ENCODE results near the gene ACAP1. TPM values are rescaled to one million over a fixed set of nuclear protein-coding genes. Genes with fewer than 3 reads are reported as not detected.

Gene ACAP1
- total and polyA plus RNA-seq, 2 donors (not counting 1 experiment from before 2014, with no cell fraction given), result 0.06 to 2.1 TPM

- Histone ChIP-seq H4K20me1 (ENCODE audit: control insufficient read depth, extremely low read depth, insufficient read depth, low read length) (no peaks in the 10 kb centered on the region), H3K4me2 (ENCODE audit: extremely low read depth, insufficient read depth, low read length) (no peak overlapping the region), H3K4me1 (ENCODE audit: control insufficient read depth, extremely low read depth, insufficient read depth, low read length) (peaks cover 15% of the 10 kb centered on the region), H2AFZ (ENCODE audit: low read length) (no peak overlapping the region), H3K27me3 (ENCODE audit: control insufficient read depth, insufficient read depth, low read length) (peaks cover 5% of the 10 kb centered on the region), H3K4me3 (replicated peaks in 1 of 4; ENCODE audit: control extremely low read depth in 1 of 4, insufficient read depth in 1 of 4, low read depth in 3 of 4, low read length in 4 of 4) (no peak overlapping the region), H3K27ac (ENCODE audit: insufficient read depth, low read length) (no peak overlapping the region), H3K9ac (ENCODE audit: insufficient read depth, low read length) (no peak overlapping the region), H3K9me3 (ENCODE audit: control insufficient read depth, insufficient read depth, low read depth, low read length) (no peaks in the 10 kb centered on the region), H3K36me3 (ENCODE audit: control insufficient read depth, insufficient read depth, low read length) (no peaks in the 10 kb centered on the region), H3K79me2 (ENCODE audit: control insufficient read depth, insufficient read depth, low read length) (peaks cover 10% of the 10 kb centered on the region)
- no peak for DNase-seq (ENCODE audit: low read depth in 2 of 2)
- no peak for TF ChIP-seq EZH2 (IDR thresholded peaks at IDR 0.05; ENCODE audit: low read length, missing control alignments)
- TF ChIP-seq CTCF (conservative IDR thresholded peaks at IDR 0.05 in 1 of 2, IDR thresholded peaks at IDR 0.05 in 1 of 2; ENCODE audit: low read depth in 1 of 2, low read length in 2 of 2), result no peak
Observed at GRCh38 chr17:7347630-7348477, 11.5 kb downstream of the ACAP1 start.

DNA sequence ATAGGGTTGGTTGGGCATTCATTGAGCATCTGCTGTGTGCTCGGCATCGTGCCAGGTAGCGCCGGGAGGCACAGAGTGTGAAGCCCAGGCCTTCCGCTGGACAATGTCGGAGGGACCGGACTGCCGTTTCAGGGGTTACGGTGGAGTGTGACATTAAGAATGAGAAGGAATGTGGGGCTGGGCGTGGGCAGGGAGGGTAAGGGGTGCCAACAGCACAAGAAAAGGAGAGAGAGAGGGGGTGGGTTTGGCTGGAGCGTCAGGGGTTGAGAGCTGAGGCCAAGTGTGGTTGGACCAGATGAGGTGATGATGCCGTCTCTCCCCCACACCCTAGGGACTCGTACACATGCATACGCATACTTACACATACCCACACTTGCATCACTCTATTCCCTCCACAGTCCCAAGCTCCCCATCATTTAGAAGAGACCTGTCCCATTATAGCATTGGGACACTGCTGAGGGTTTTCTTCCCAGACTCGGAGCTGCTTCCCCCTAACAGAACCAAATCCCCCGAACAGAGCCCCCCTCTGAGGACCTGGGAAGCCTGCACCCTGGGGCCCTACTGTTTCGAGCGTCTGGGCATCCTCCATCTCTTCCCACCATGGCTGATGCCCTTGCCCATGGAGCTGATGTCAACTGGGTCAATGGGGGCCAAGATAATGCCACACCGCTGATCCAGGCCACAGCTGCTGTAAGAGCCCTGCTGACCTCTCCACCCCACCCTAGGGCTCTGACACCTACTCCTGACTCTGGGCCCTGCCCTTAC lies 12.3 kb downstream of the ACAP1 start:
- peaks cover 16% of the 10 kb centered on the region for H3K79me2 ChIP-seq (ENCODE audit: control insufficient read depth, insufficient read depth, low read length)
- peaks cover under 1% of the 10 kb centered on the region for H3K27me3 ChIP-seq (ENCODE audit: control insufficient read depth, insufficient read depth, low read length)
- no peak overlapping the region for H3K27ac ChIP-seq (ENCODE audit: insufficient read depth, low read length)
- no peak overlapping the region for H2AFZ ChIP-seq (ENCODE audit: low read length)
- H4K20me1 ChIP-seq (ENCODE audit: control insufficient read depth, extremely low read depth, insufficient read depth, low read length), result no peaks in the 10 kb centered on the region
- TF ChIP-seq EZH2 (IDR thresholded peaks at IDR 0.05; ENCODE audit: low read length, missing control alignments) (no peak), CTCF (conservative IDR thresholded peaks at IDR 0.05 in 1 of 2, IDR thresholded peaks at IDR 0.05 in 1 of 2; ENCODE audit: low read depth in 1 of 2, low read length in 2 of 2) (no peak)
- H3K9me3 ChIP-seq (ENCODE audit: control insufficient read depth, insufficient read depth, low read depth, low read length), result no peaks in the 10 kb centered on the region
- H3K36me3 ChIP-seq (ENCODE audit: control insufficient read depth, insufficient read depth, low read length), result no peaks in the 10 kb centered on the region
- DNase-seq (ENCODE audit: low read depth in 2 of 2), result peak; percentile 17 to 47
- H3K4me2 ChIP-seq (ENCODE audit: extremely low read depth, insufficient read depth, low read length), result no peak overlapping the region
- no peak overlapping the region for H3K4me3 ChIP-seq (replicated peaks in 1 of 4; ENCODE audit: control extremely low read depth in 1 of 4, insufficient read depth in 1 of 4, low read depth in 3 of 4, low read length in 4 of 4)
- peaks cover 15% of the 10 kb centered on the region for H3K4me1 ChIP-seq (ENCODE audit: control insufficient read depth, extremely low read depth, insufficient read depth, low read length)
- H3K9ac ChIP-seq (ENCODE audit: insufficient read depth, low read length), result no peak overlapping the region
